CD4-positive, CD25-positive, alpha-beta regulatory T cell (primary cell): ENCODE data around the gene SLC30A4. TPM values are rescaled to one million over a fixed set of nuclear protein-coding genes. Genes with fewer than 3 reads are reported as not detected.
"Not testable (repeated sequence)": the region's sequence is repeated elsewhere in the genome, so short reads cannot be mapped to it uniquely, and the experiment has no call there.

ENCODE experiments used
- ATAC-seq, 2 donors: fragments of 150-1000 bp; cut with Tn5 transposase; one replicate each; pipeline ENCODE4 v1.10.0; 2021; ENCODE audit warnings: low read depth in 2 of 2, moderate number of reproducible peaks in 2 of 2, moderate library complexity in 1 of 2
- DNase-seq, 3 donors: peaks; one replicate each; pipeline versions ENCODE4 v3.0.0 to v3.0.0-alpha.2; 2012 to 2022; ENCODE audit warnings: mixed read lengths in 1 of 3
- H3K27ac ChIP-seq: one replicate; pipeline ENCODE4 v1.7.0; 2013; ENCODE audit warnings: mild to moderate bottlenecking, low read length; ENCODE audit not compliant: insufficient read depth, poor library complexity, severe bottlenecking
- H3K27me3 ChIP-seq: one replicate; pipeline ENCODE4 v1.7.0; 2013; ENCODE audit warnings: low read length; ENCODE audit not compliant: control insufficient read depth, insufficient read depth
- H3K36me3 ChIP-seq: one replicate; pipeline ENCODE4 v1.7.0; 2013; ENCODE audit warnings: mild to moderate bottlenecking, low read length, moderate library complexity; ENCODE audit not compliant: control insufficient read depth, insufficient read depth
- H3K4me1 ChIP-seq: 2 replicates; pipeline ENCODE4 v1.7.0; 2013; ENCODE audit warnings: mild to moderate bottlenecking, low read length; ENCODE audit not compliant: insufficient read depth, control insufficient read depth, poor library complexity, severe bottlenecking
- H3K4me3 ChIP-seq: one replicate; pipeline ENCODE4 v1.7.0; 2013; ENCODE audit warnings: low read depth, mild to moderate bottlenecking, low read length, moderate library complexity
- H3K9me3 ChIP-seq, 2 experiments: 1 replicate in 1 of 2; 2 replicates in 1 of 2; pipeline ENCODE4 v1.7.0; 2013; ENCODE audit warnings: low read length in 2 of 2, mild to moderate bottlenecking in 1 of 2, moderate library complexity in 1 of 2; ENCODE audit not compliant: control insufficient read depth in 2 of 2
- H3K27ac Mint-ChIP-seq, 3 donors: one replicate each; pipeline ENCODE4 v1.8.0; 2020 to 2022; ENCODE audit warnings: mild to moderate bottlenecking in 3 of 3, mixed read lengths in 3 of 3, moderate library complexity in 2 of 3
- H3K27me3 Mint-ChIP-seq: one replicate; pipeline ENCODE4 v1.8.0; 2022; ENCODE audit warnings: mild to moderate bottlenecking, mixed read lengths
- H3K36me3 Mint-ChIP-seq: one replicate; pipeline ENCODE4 v1.8.0; 2020; ENCODE audit warnings: mixed read lengths
- H3K4me1 Mint-ChIP-seq, 4 donors: one replicate each; pipeline ENCODE4 v1.8.0; 2020 to 2022; ENCODE audit warnings: mixed read lengths in 4 of 4, mild to moderate bottlenecking in 1 of 4
- H3K4me3 Mint-ChIP-seq, 4 donors: one replicate each; pipeline ENCODE4 v1.8.0; 2020 to 2022; ENCODE audit warnings: mild to moderate bottlenecking in 4 of 4, mixed read lengths in 4 of 4, moderate library complexity in 3 of 4
- H3K9me3 Mint-ChIP-seq, 7 donors: one replicate each; pipeline ENCODE4 v1.8.0; 2020 to 2022; ENCODE audit warnings: mixed read lengths in 7 of 7, mild to moderate bottlenecking in 3 of 7, moderate library complexity in 2 of 7
- polyA plus RNA-seq, 4 donors: library from polyadenylated mRNA; unstranded; fragments of 300-500 nt; fragmentation: Illumina TruSeq; gene quantifications; one replicate each; pipeline ENCODE4 v1.2.3, GENCODE V29; 2021
- total RNA-seq: library from RNA; stranded (reverse); gene quantifications from one replicate; pipeline ENCODE4 v1.2.3, GENCODE V29; 2022

The SLC30A4 gene
- total and polyA plus RNA-seq, 5 donors from 2014 or later: 0.19 to 0.94 (median 0.45) TPM

- H3K36me3 ChIP-seq: no peaks in the 10 kb centered on the region
- no peak overlapping the region for H3K4me3 ChIP-seq
- Mint-ChIP-seq H3K9me3 (no peaks in the 10 kb centered on the region), H3K4me3 (no peak overlapping the region), H3K27ac (no peak overlapping the region), H3K36me3 (no peaks in the 10 kb centered on the region), H3K27me3 (peaks cover 13% of the 10 kb centered on the region), H3K4me1 (no peaks in the 10 kb centered on the region)
- H3K27ac ChIP-seq: no peak overlapping the region
- H3K27me3 ChIP-seq: no peaks in the 10 kb centered on the region
- ATAC-seq: no peak
- no peaks in the 10 kb centered on the region for H3K4me1 ChIP-seq
- H3K9me3 ChIP-seq: no peaks in the 10 kb centered on the region
- no peak for DNase-seq
Observed at GRCh38 chr15:45544266-45545023, 21.9 kb upstream of the SLC30A4 start.

- Histone ChIP-seq H3K36me3 (no peaks in the 10 kb centered on the region), H3K4me1 (no peaks in the 10 kb centered on the region), H3K9me3 (no peaks in the 10 kb centered on the region), H3K27ac (no peak overlapping the region), H3K27me3 (no peaks in the 10 kb centered on the region), H3K4me3 (no peak overlapping the region)
- Mint-ChIP-seq H3K27me3 (peaks cover 10% of the 10 kb centered on the region), H3K4me3 (no peak overlapping the region), H3K4me1 (no peaks in the 10 kb centered on the region), H3K9me3 (no peaks in the 10 kb centered on the region), H3K27ac (no peak overlapping the region), H3K36me3 (no peaks in the 10 kb centered on the region)
- DNase-seq (no peak), ATAC-seq (no peak)
Observed at GRCh38 chr15:45543051-45543450, 20.5 kb upstream of the SLC30A4 start.

- no peaks in the 10 kb centered on the region for H3K36me3 ChIP-seq
- no peaks in the 10 kb centered on the region for H3K9me3 Mint-ChIP-seq
Observed at GRCh38 chr15:45540531-45540930, 18.0 kb upstream of the SLC30A4 start.

GRCh38 chr15:45539680-45540079 lies 17.1 kb upstream of the SLC30A4 start:
- Mint-ChIP-seq H3K27me3 (peaks cover 15% of the 10 kb centered on the region), H3K9me3 (no peaks in the 10 kb centered on the region), H3K27ac (no peak overlapping the region), H3K4me1 (no peaks in the 10 kb centered on the region), H3K36me3 (no peaks in the 10 kb centered on the region), H3K4me3 (no peak overlapping the region)
- DNase-seq (no peak), ATAC-seq (no peak)
- Histone ChIP-seq H3K4me3 (no peak overlapping the region), H3K4me1 (no peaks in the 10 kb centered on the region), H3K27me3 (no peaks in the 10 kb centered on the region), H3K27ac (no peak overlapping the region), H3K36me3 (no peaks in the 10 kb centered on the region), H3K9me3 (no peaks in the 10 kb centered on the region)

More at GRCh38 chr15:45540531-45540930, 18.0 kb upstream of the SLC30A4 start:
- Histone ChIP-seq H3K4me1 (no peaks in the 10 kb centered on the region), H3K27ac (no peak overlapping the region), H3K9me3 (no peaks in the 10 kb centered on the region), H3K4me3 (no peak overlapping the region), H3K27me3 (no peaks in the 10 kb centered on the region)
- no peak for DNase-seq
- no peaks in the 10 kb centered on the region for H3K36me3 Mint-ChIP-seq
- H3K4me1 Mint-ChIP-seq: no peaks in the 10 kb centered on the region
- ATAC-seq: no peak
- H3K27me3 Mint-ChIP-seq: peaks cover 14% of the 10 kb centered on the region
- H3K4me3 Mint-ChIP-seq: no peak overlapping the region
- H3K27ac Mint-ChIP-seq: no peak overlapping the region

GRCh38 chr15:45536934-45537333 lies 14.4 kb upstream of the SLC30A4 start:
- no peaks in the 10 kb centered on the region for H3K36me3 Mint-ChIP-seq
- Histone ChIP-seq H3K27ac (no peak overlapping the region), H3K27me3 (peaks cover 2% of the 10 kb centered on the region), H3K9me3 (no peaks in the 10 kb centered on the region), H3K4me1 (no peaks in the 10 kb centered on the region), H3K4me3 (no peak overlapping the region), H3K36me3 (no peaks in the 10 kb centered on the region)
- ATAC-seq (no peak), DNase-seq (no peak)
- peaks cover 28% of the 10 kb centered on the region for H3K27me3 Mint-ChIP-seq
- H3K4me1 Mint-ChIP-seq: peaks cover 0 to 2% (median 0%) of the 10 kb centered on the region in 4 donors
- H3K27ac Mint-ChIP-seq: no peak overlapping the region
- H3K9me3 Mint-ChIP-seq: peaks cover 0 to 1% (median 0%) of the 10 kb centered on the region in 7 donors
- no peak overlapping the region for H3K4me3 Mint-ChIP-seq

- no peak for ATAC-seq
Observed at GRCh38 chr15:45535486-45536042, 13.0 kb upstream of the SLC30A4 start.

GRCh38 chr15:45534821-45535220 lies 12.3 kb upstream of the SLC30A4 start:
- Mint-ChIP-seq H3K4me1 (peaks cover 0 to 4% (median 0%) of the 10 kb centered on the region in 4 donors), H3K27ac (no peak overlapping the region), H3K9me3 (peaks cover 0 to 1% (median 0%) of the 10 kb centered on the region in 7 donors), H3K36me3 (no peaks in the 10 kb centered on the region), H3K27me3 (peaks cover 31% of the 10 kb centered on the region), H3K4me3 (no peak overlapping the region)
- no peak for DNase-seq
- H3K36me3 ChIP-seq: no peaks in the 10 kb centered on the region
- H3K4me1 ChIP-seq: no peaks in the 10 kb centered on the region
- no peaks in the 10 kb centered on the region for H3K9me3 ChIP-seq
- peaks cover 2% of the 10 kb centered on the region for H3K27me3 ChIP-seq
- no peak overlapping the region for H3K4me3 ChIP-seq
- no peak overlapping the region for H3K27ac ChIP-seq
- no peak for ATAC-seq

More at GRCh38 chr15:45535486-45536042, 13.0 kb upstream of the SLC30A4 start:
- Histone ChIP-seq H3K36me3 (no peaks in the 10 kb centered on the region), H3K4me1 (no peaks in the 10 kb centered on the region), H3K27me3 (peaks cover 2% of the 10 kb centered on the region), H3K27ac (no peak overlapping the region), H3K9me3 (no peaks in the 10 kb centered on the region), H3K4me3 (no peak overlapping the region)
- H3K9me3 Mint-ChIP-seq: peaks cover 0 to 1% (median 0%) of the 10 kb centered on the region in 7 donors
- peaks cover 30% of the 10 kb centered on the region for H3K27me3 Mint-ChIP-seq
- H3K4me1 Mint-ChIP-seq: peaks cover 0 to 4% (median 0%) of the 10 kb centered on the region in 4 donors
- H3K27ac Mint-ChIP-seq: no peak overlapping the region
- H3K4me3 Mint-ChIP-seq: no peak overlapping the region
- DNase-seq: no peak
- no peaks in the 10 kb centered on the region for H3K36me3 Mint-ChIP-seq

- DNase-seq, H3K4me3 ChIP-seq, H3K27ac Mint-ChIP-seq, H3K9me3 Mint-ChIP-seq, H3K36me3 Mint-ChIP-seq, H3K27ac ChIP-seq, H3K4me1 Mint-ChIP-seq, H3K9me3 ChIP-seq, ATAC-seq, H3K4me3 Mint-ChIP-seq, H3K27me3 ChIP-seq, H3K4me1 ChIP-seq, H3K36me3 ChIP-seq: not testable (repeated sequence)
- H3K27me3 Mint-ChIP-seq: peaks cover 32% of the 10 kb centered on the region
Observed at GRCh38 chr15:45532892-45533291, 10.3 kb upstream of the SLC30A4 start.
